Progenitor cell of endocrine pancreas (in vitro differentiated cells): ENCODE measurements around the gene TOPBP1. TPM values are rescaled to one million over a fixed set of nuclear protein-coding genes. Genes with fewer than 3 reads are reported as not detected.

Experiments used
- DNase-seq: peaks from one replicate; pipeline ENCODE4 v3.0.0; 2021; ENCODE audit warnings: low spot score; ENCODE audit not compliant: unreplicated experiment
- H3K27ac Mint-ChIP-seq: 2 replicates; pipeline ENCODE4 v1.8.0; 2021; ENCODE audit warnings: mild to moderate bottlenecking, moderate library complexity, mixed read lengths
- H3K27me3 Mint-ChIP-seq: 2 replicates; pipeline ENCODE4 v1.8.0; 2021; ENCODE audit warnings: mixed read lengths
- H3K36me3 Mint-ChIP-seq: 2 replicates; pipeline ENCODE4 v1.8.0; 2022; ENCODE audit warnings: mixed read lengths; ENCODE audit not compliant: insufficient read depth
- H3K4me1 Mint-ChIP-seq: 2 replicates; pipeline ENCODE4 v1.8.0; 2021; ENCODE audit warnings: low read depth, mixed read lengths
- H3K4me3 Mint-ChIP-seq: 2 replicates; pipeline ENCODE4 v1.8.0; 2021; ENCODE audit warnings: low read depth, mild to moderate bottlenecking, moderate library complexity, mixed read lengths
- H3K9me3 Mint-ChIP-seq: 2 replicates; pipeline ENCODE4 v1.8.0; 2021; ENCODE audit warnings: low read depth, mixed read lengths
- CTCF ChIP-seq: fragments of 200-600 bp; sonication (generic); IDR thresholded peaks from one replicate; pipeline ENCODE4 v1.5.0; 2021; ENCODE audit warnings: antibody characterized with exemption, mild to moderate bottlenecking; ENCODE audit not compliant: unreplicated experiment
- total RNA-seq: library from RNA; stranded (reverse); gene quantifications from 2 replicates; pipeline ENCODE4 v1.2.1, GENCODE V29; 2021

Gene TOPBP1
- total RNA-seq, 1 donor from 2014 or later: 51.8 TPM

GRCh38 chr3:133606902-133607301 is 54.8 kb downstream of the TOPBP1 start:
- no peak overlapping the region for H3K27ac Mint-ChIP-seq
- H3K27me3 Mint-ChIP-seq: no peaks in the 10 kb centered on the region
- H3K4me3 Mint-ChIP-seq: no peak overlapping the region
- TF ChIP-seq CTCF: no peak
- peaks cover 38% of the 10 kb centered on the region for H3K36me3 Mint-ChIP-seq
- peaks cover 2% of the 10 kb centered on the region for H3K4me1 Mint-ChIP-seq
- no peak for DNase-seq
- H3K9me3 Mint-ChIP-seq: no peaks in the 10 kb centered on the region

GRCh38 chr3:133606342-133606741 is 55.4 kb downstream of the TOPBP1 start:
- no peaks in the 10 kb centered on the region for H3K27me3 Mint-ChIP-seq
- H3K27ac Mint-ChIP-seq: no peak overlapping the region
- peaks cover 40% of the 10 kb centered on the region for H3K36me3 Mint-ChIP-seq
- no peak for TF ChIP-seq CTCF
- H3K4me3 Mint-ChIP-seq: no peak overlapping the region
- H3K9me3 Mint-ChIP-seq: no peaks in the 10 kb centered on the region
- no peak for DNase-seq
- H3K4me1 Mint-ChIP-seq: peaks cover 2% of the 10 kb centered on the region

- H3K27ac Mint-ChIP-seq: no peak overlapping the region
- H3K27me3 Mint-ChIP-seq: no peaks in the 10 kb centered on the region
- H3K4me3 Mint-ChIP-seq: no peak overlapping the region
- no peak for DNase-seq
- TF ChIP-seq CTCF: no peak
- H3K9me3 Mint-ChIP-seq: no peaks in the 10 kb centered on the region
- H3K36me3 Mint-ChIP-seq: peaks cover 13% of the 10 kb centered on the region
- peaks cover 1% of the 10 kb centered on the region for H3K4me1 Mint-ChIP-seq
These were observed 61.1 kb downstream of the TOPBP1 start for GRCh38 chr3:133600572-133601081.

- TF ChIP-seq CTCF: no peak
- Mint-ChIP-seq H3K27ac (no peak overlapping the region), H3K4me1 (peaks cover 1% of the 10 kb centered on the region), H3K4me3 (no peak overlapping the region), H3K27me3 (no peaks in the 10 kb centered on the region), H3K9me3 (no peaks in the 10 kb centered on the region), H3K36me3 (peaks cover 12% of the 10 kb centered on the region)
- DNase-seq: no peak
These were observed 62.5 kb downstream of the TOPBP1 start for GRCh38 chr3:133599280-133599679.

GRCh38 chr3:133598405-133598804 is 63.3 kb downstream of the TOPBP1 start:
- H3K4me1 Mint-ChIP-seq: peaks cover 1% of the 10 kb centered on the region
- H3K27me3 Mint-ChIP-seq: no peaks in the 10 kb centered on the region
- no peak for TF ChIP-seq CTCF
- H3K4me3 Mint-ChIP-seq: no peak overlapping the region
- H3K9me3 Mint-ChIP-seq: no peaks in the 10 kb centered on the region
- peak overlapping the region; percentile 25 for H3K27ac Mint-ChIP-seq
- DNase-seq: no peak
- peaks cover 11% of the 10 kb centered on the region for H3K36me3 Mint-ChIP-seq
